Uterus (tissue), 4 donors: Measurements from ENCODE around the gene DRG2. TPM values are rescaled to one million over a fixed set of nuclear protein-coding genes. Genes with fewer than 3 reads are reported as not detected.

ENCODE experiments used
- DNase-seq, 2 donors: peaks; one replicate each; pipeline ENCODE4 v3.0.0-alpha.2; 2019 to 2020
- H3K27ac ChIP-seq, 2 donors: fragments of 200-600 bp; sonication (generic); 1 replicate in 1 of 2; 2 replicates in 1 of 2; pipeline ENCODE4 v1.5.1; 2016 to 2018
- H3K27me3 ChIP-seq, 2 donors: fragments of 200-600 bp; sonication (generic); one replicate each; pipeline ENCODE4 v1.5.1; 2018 to 2019; ENCODE audit warnings: control low read depth in 1 of 2
- H3K36me3 ChIP-seq, 2 donors: fragments of 200-600 bp; sonication (generic); one replicate each; pipeline ENCODE4 v1.5.1; 2019; ENCODE audit warnings: control low read depth in 1 of 2
- H3K4me1 ChIP-seq, 2 donors: fragments of 200-600 bp; sonication (generic); one replicate each; pipeline ENCODE4 v1.5.1; 2018 to 2019; ENCODE audit warnings: control low read depth in 1 of 2
- H3K4me3 ChIP-seq, 2 donors: fragments of 200-600 bp; sonication (generic); 1 replicate in 1 of 2; 2 replicates in 1 of 2; pipeline ENCODE4 v1.5.1; 2018 to 2019; ENCODE audit warnings: mild to moderate bottlenecking in 1 of 2
- H3K9me3 ChIP-seq, 2 donors: fragments of 200-600 bp; sonication (generic); one replicate each; pipeline ENCODE4 v1.5.1; 2019; ENCODE audit warnings: control low read depth in 1 of 2
- CTCF ChIP-seq, 4 experiments: fragments of 200-600 bp in 2 of 4; fragments of 450-650 bp in 2 of 4; sonication (generic) in 2 of 4; IDR thresholded peaks; one replicate each; pipeline ENCODE4 v1.5.1; 2016 to 2019; ENCODE audit warnings: antibody characterized with exemption in 4 of 4, mild to moderate bottlenecking in 2 of 4, moderate library complexity in 1 of 4
- POLR2A ChIP-seq, 2 donors: fragments of 450-650 bp; IDR thresholded peaks; one replicate each; pipeline ENCODE4 v1.6.1; 2016; ENCODE audit warnings: antibody characterized with exemption in 2 of 2, mild to moderate bottlenecking in 1 of 2, moderate library complexity in 1 of 2
- intact Hi-C: fragments of 100-400 bp; cut with DNase I; formaldehyde crosslinking; loops from one replicate; pipeline ENCODE4 v1.15.1; 2023; ENCODE audit warnings: low total_unique reads
- total RNA-seq, 4 donors: library from RNA; depleted of rRNA in 3 of 4; stranded (reverse); fragments of >200 nt in 3 of 4; gene quantifications; one replicate each; pipeline versions ENCODE4 v1.1.0 to v1.2.4, GENCODE V29; 2014 to 2023
- donor health status: DM: yes; HTN: yes; CAD: no.

DRG2 gene
- total RNA-seq, 4 donors from 2014 or later, result 33.0 to 45.6 (median 41.4) TPM

GRCh38 chr17:18065546-18065945 lies 22.2 kb upstream of the DRG2 start:
- Histone ChIP-seq H3K4me1 (no peaks in the 10 kb centered on the region), H3K9me3 (no peaks in the 10 kb centered on the region), H3K36me3 (no peaks in the 10 kb centered on the region), H3K27me3 (no peaks in the 10 kb centered on the region), H3K4me3 (no peak overlapping the region), H3K27ac (no peak overlapping the region)
- TF ChIP-seq CTCF (IDR thresholded peaks at IDR 0.05) (no peak), POLR2A (IDR thresholded peaks at IDR 0.05) (no peak)
- DNase-seq, result no peak
- intact Hi-C loops, result no loop called here

DNA sequence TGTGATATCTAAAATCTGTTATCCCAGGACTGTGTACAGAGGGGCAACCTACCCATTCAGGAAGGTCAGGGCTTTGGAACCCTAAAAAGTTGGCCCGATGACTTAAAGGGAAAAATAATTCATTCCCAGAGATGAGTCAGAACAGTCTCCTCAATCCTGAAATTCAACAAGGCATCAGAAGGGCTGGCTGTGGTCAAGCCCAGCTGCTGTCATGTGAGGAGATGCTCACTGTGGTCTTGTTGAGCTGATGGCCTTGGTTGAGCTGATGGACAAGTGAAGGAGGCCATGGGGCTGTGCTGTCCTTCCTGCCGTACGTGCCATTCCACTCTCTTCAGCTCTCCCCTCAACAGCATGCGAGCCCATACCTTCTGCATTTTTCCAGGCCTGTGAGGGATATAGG lies 20.9 kb upstream of the DRG2 start:
- intact Hi-C loops, result no loop called here
- Histone ChIP-seq H3K4me3 (no peak overlapping the region), H3K27ac (no peak overlapping the region), H3K9me3 (no peaks in the 10 kb centered on the region), H3K4me1 (no peaks in the 10 kb centered on the region), H3K36me3 (no peaks in the 10 kb centered on the region), H3K27me3 (no peaks in the 10 kb centered on the region)
- no peak for TF ChIP-seq CTCF (IDR thresholded peaks at IDR 0.05)
- TF ChIP-seq POLR2A (IDR thresholded peaks at IDR 0.05), result no peak
- DNase-seq, result no peak

DNA sequence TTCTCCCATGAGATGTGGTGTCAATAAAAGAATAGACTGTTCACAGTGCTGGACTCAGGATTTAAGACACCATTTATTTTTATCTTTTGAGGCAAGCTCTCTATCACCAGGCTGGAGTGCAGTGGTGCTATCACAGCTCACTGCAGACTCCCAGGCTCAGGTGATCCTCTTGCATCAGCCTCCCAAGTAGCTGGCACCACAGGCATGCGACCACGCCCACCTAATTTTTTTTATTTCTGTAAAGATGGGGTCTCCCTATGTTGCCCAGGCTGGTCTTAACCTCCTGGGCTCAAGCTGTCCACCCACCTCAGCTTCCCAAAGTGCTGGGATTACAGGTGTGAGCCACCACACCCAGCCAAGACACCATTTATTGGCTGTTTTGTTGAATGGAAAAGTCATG lies 18.6 kb upstream of the DRG2 start:
- TF ChIP-seq POLR2A (IDR thresholded peaks at IDR 0.05), result no peak
- TF ChIP-seq CTCF (IDR thresholded peaks at IDR 0.05), result no peak
- H3K27me3 ChIP-seq, result no peaks in the 10 kb centered on the region
- no peak overlapping the region for H3K4me3 ChIP-seq
- H3K36me3 ChIP-seq, result no peaks in the 10 kb centered on the region
- DNase-seq, result no peak
- no peaks in the 10 kb centered on the region for H3K9me3 ChIP-seq
- intact Hi-C loops, result no loop called here
- H3K4me1 ChIP-seq, result no peaks in the 10 kb centered on the region
- H3K27ac ChIP-seq, result no peak overlapping the region

GRCh38 chr17:18070861-18071340 lies 16.8 kb upstream of the DRG2 start:
- no peaks in the 10 kb centered on the region for H3K9me3 ChIP-seq
- no peaks in the 10 kb centered on the region for H3K27me3 ChIP-seq
- intact Hi-C loops, result no loop called here
- DNase-seq, result peak in 1 of 2 donors; percentile 22
- no peak overlapping the region for H3K4me3 ChIP-seq
- TF ChIP-seq CTCF (IDR thresholded peaks at IDR 0.05) (no peak), POLR2A (IDR thresholded peaks at IDR 0.05) (no peak)
- H3K36me3 ChIP-seq, result no peaks in the 10 kb centered on the region
- H3K27ac ChIP-seq, result peak overlapping the region; percentile 14 to 52
- no peaks in the 10 kb centered on the region for H3K4me1 ChIP-seq

DNA sequence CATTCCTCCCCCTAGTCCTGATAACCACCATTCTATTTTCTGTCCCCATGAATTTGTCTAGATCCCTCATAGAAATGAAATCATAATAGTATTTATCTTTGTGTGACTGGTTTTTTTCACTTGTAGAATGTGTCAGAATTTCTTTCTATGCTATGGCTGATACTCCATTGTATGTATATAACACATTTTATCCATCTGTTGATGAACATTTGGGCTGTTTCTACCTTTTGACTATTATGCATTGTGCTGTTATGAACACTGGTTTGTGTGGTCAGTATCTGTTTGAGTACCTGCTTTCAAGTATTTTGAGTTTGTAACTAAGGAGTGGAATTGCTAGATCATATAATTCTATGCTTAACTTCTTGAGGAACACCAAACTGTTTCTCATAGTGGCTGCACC lies 16.0 kb upstream of the DRG2 start:
- no peaks in the 10 kb centered on the region for H3K27me3 ChIP-seq
- intact Hi-C loops, result no loop called here

More for the DNA sequence above, 16.0 kb upstream of the DRG2 start:
- Histone ChIP-seq H3K27ac (no peak overlapping the region), H3K4me3 (no peak overlapping the region), H3K36me3 (no peaks in the 10 kb centered on the region), H3K9me3 (no peaks in the 10 kb centered on the region), H3K4me1 (no peaks in the 10 kb centered on the region)
- TF ChIP-seq POLR2A (IDR thresholded peaks at IDR 0.05), result no peak
- no peak for TF ChIP-seq CTCF (IDR thresholded peaks at IDR 0.05)
- no peak for DNase-seq
